ENCODE measurements around the gene ADGRF1.

DNA sequence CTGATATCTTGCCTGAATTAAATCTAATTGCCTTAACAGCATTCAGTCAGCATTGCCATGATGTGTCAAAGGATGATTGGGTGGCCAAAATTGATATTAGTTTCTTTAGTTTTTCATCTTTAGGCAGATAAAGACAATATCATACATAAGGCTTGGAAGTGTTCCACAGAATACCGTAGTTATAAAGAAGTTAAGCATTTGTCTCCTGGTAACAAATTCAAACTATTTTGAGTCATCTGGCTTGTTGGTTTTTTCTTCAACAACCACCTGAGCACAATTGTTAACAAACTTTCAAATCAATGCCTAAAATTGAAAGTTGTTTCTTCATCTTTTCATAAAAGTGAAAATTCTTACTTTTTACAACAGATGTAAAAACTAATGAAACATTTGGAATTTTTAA lies 72.9 kb downstream of the ADGRF1 start:
- TF ChIP-seq, protein P1, sequence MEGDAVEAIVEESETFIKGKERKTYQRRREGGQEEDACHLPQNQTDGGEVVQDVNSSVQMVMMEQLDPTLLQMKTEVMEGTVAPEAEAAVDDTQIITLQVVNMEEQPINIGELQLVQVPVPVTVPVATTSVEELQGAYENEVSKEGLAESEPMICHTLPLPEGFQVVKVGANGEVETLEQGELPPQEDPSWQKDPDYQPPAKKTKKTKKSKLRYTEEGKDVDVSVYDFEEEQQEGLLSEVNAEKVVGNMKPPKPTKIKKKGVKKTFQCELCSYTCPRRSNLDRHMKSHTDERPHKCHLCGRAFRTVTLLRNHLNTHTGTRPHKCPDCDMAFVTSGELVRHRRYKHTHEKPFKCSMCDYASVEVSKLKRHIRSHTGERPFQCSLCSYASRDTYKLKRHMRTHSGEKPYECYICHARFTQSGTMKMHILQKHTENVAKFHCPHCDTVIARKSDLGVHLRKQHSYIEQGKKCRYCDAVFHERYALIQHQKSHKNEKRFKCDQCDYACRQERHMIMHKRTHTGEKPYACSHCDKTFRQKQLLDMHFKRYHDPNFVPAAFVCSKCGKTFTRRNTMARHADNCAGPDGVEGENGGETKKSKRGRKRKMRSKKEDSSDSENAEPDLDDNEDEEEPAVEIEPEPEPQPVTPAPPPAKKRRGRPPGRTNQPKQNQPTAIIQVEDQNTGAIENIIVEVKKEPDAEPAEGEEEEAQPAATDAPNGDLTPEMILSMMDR (IDR thresholded peaks at IDR 0.05 in 8 of 11, conservative IDR thresholded peaks at IDR 0.05 in 3 of 11), result no peak
- no peak for TF ChIP-seq POLR2A (IDR thresholded peaks at IDR 0.05)
